Measurements from ENCODE around the gene QSOX2.

Gene QSOX2

DNA sequence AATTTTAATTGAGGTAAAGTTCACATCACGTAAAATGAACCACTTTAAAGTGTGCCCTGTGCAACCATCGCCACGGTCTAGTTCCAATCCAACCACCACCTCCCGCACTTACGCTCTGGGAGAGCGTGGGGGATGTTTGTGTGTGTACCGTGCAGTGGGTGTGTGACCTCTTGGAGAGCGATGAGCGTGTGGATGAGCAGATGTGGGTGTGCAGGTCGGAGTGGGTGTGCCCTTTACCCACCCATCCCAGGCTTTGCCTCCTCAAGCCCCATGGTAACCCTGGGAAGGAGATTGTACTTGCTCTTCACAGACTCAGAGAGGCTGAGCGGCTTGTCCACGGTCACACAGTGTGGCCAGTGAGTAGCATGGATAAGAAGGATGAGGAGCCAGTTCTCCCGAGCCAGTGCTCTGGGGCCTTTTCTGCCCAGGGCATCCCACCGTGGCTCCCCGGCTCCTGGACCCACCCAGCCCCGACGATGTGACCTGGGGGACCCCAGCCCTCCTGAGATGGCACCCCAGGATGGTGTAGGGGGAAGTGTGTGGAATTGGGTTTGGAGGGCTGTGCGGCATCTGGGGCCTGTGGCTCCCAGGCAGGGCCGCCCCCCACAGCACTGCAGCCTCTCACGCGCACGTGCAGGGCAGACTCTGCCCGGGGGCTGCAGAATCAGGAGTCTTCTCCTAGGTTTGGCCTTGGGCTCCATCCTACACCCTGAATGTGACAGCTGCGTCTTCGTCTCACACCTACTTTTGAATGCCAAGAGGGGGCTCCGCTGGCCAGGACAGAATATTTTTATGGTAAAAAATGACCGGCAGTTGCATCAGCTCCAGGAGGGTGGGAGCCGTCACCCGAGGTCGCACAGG is 54.3 kb downstream of the QSOX2 start:
- H3K9me3 Mint-ChIP-seq = no peaks in the 10 kb centered on the region
- H3K4me1 Mint-ChIP-seq (ENCODE audit: low read depth) = no peaks in the 10 kb centered on the region
- no peak overlapping the region for H3K27ac Mint-ChIP-seq
- DNase-seq (ENCODE audit: low spot score) = no peak
- H3K36me3 Mint-ChIP-seq (ENCODE audit: low read depth) = no peaks in the 10 kb centered on the region
- H3K27me3 Mint-ChIP-seq (ENCODE audit: low read depth) = peaks cover 41% of the 10 kb centered on the region
- no peak overlapping the region for H3K4me3 Mint-ChIP-seq

DNA sequence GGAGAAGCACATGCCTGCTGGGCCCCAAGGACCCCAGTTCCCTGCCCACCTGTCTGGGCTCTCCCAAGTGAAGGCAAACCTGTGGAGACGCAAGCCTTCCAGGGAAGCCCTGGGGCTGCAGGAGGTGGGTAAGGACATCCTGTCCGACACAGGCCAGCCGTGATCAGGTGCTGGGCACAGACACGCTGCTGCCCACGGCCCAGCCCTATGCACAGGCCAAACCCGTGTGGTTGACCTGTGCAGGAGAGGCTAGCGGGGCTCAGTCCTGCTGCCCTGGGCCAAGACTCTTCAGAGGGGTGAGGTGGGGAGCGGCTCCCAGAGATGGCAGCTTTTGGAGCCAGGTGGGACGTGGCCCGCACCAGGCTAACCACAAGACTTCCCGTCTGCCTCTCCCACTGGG is 55.0 kb downstream of the QSOX2 start:
- DNase-seq (ENCODE audit: low spot score) = no peak
- Mint-ChIP-seq H3K4me1 (ENCODE audit: low read depth) (no peaks in the 10 kb centered on the region), H3K36me3 (ENCODE audit: low read depth) (no peaks in the 10 kb centered on the region), H3K27me3 (ENCODE audit: low read depth) (peaks cover 34% of the 10 kb centered on the region), H3K9me3 (no peaks in the 10 kb centered on the region), H3K27ac (no peak overlapping the region), H3K4me3 (no peak overlapping the region)

DNA sequence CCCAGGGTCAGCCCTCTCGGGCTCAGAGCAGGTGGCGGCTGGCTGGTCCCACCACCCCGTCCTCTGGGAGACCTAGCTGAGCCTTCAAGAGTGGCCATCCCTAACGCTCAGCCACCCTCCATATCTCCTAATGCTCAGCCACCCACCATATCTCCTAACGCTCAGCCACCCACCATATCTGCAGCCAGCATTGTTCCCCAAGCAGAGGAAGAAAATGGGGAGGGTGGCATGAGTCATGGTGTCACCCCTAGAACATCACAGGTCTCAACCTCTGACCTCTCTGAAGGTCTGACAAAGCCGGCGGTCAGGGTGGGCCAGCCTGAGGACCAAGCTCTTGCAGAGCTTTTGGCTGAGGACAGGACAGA is 55.4 kb downstream of the QSOX2 start:
- Mint-ChIP-seq H3K27ac (no peak overlapping the region), H3K27me3 (ENCODE audit: low read depth) (peaks cover 34% of the 10 kb centered on the region), H3K4me3 (no peak overlapping the region), H3K9me3 (no peaks in the 10 kb centered on the region), H3K36me3 (ENCODE audit: low read depth) (no peaks in the 10 kb centered on the region), H3K4me1 (ENCODE audit: low read depth) (no peaks in the 10 kb centered on the region)
- no peak for DNase-seq (ENCODE audit: low spot score)

DNA sequence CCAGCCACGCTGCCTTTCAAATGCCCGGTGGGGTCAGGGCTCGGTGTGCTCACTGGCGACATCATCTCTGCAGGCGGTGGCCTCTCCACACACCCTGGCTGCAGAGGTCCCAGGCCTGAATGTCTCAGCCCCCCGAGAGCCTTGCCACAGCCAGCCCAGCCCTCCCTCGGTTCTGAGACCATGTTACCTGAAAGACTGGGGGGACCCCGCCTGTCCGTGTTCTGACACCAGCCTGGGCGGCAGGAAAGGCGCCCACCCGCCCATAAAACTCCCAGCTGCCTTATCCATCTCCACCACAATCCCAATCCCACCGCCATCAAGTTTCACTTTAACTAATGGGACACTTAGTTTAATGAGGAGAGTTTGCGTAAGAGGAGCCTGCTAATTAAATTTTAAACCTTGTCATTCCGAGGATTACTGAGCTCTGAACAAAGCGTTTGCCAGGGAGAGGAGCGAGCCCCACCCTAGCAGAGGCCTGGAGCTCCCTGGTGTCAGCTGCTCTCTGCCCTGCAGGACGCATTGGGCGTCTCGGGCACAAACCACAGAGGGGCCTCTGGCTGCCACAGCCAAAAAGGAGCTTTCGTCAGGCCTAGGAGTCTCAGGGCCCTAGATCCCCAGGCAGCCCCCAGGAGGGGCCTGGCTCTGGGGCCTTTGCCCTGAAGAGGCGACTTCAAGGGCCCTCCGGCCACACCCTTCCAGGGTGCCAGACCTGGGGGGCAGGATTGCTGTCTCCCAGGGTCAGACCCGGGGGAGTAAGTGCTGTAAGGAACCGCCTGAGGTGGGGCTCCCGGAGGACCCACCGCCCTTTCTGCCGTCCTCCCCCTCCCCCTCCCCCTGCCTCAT is 56.0 kb downstream of the QSOX2 start:
- Mint-ChIP-seq H3K27me3 (ENCODE audit: low read depth) (peaks cover 28% of the 10 kb centered on the region), H3K4me1 (ENCODE audit: low read depth) (no peaks in the 10 kb centered on the region), H3K9me3 (no peaks in the 10 kb centered on the region), H3K27ac (no peak overlapping the region), H3K4me3 (no peak overlapping the region), H3K36me3 (ENCODE audit: low read depth) (no peaks in the 10 kb centered on the region)
- no peak for DNase-seq (ENCODE audit: low spot score)

DNA sequence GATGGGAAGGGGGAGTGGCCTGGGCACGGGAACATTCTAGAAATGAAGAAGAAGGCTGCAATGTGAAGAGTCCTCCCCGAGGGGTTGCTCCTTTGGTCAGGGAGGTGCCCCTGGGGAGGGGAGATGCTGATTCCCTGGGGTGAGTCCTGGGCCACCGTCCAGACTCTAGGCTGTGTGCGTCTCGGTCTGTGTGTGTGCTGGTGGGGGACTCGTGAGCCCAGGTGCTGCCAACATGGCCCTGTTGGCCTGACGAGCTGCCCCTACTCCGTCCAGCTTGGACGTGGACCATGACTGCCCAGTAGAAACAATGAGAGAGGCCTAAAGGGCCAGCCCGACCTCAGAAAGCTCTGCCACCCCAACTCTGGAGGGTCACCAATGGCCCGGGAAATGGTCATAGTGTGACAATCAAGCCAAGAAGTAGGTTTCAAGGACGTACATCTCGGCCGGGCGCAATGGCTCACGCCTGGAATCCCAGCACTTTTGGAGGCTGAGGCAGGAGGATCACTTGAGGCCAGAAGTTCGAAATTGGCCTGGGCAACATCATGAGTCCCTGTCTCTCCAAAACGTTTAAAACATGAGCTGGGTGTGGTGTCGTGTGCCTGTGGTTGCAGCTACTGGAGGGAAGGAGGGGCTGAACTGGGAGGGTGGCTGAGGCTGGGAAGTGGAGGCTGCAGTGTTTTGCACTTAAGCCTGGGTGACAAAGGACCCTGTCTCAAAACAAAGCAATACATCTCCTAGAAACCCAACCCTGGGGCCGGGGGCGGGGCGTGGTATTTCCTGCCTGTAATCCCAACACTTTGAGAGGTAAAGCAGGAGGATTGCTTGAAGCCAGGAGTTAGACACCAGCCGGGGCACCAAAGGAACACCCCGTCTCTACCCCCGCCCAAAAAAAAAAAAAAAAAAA is 57.7 kb downstream of the QSOX2 start:
- no peak overlapping the region for H3K27ac Mint-ChIP-seq
- no peak overlapping the region for H3K4me3 Mint-ChIP-seq
- no peaks in the 10 kb centered on the region for H3K4me1 Mint-ChIP-seq (ENCODE audit: low read depth)
- peaks cover 26% of the 10 kb centered on the region for H3K27me3 Mint-ChIP-seq (ENCODE audit: low read depth)
- no peaks in the 10 kb centered on the region for H3K36me3 Mint-ChIP-seq (ENCODE audit: low read depth)
- no peak for DNase-seq (ENCODE audit: low spot score)
- no peaks in the 10 kb centered on the region for H3K9me3 Mint-ChIP-seq

DNA sequence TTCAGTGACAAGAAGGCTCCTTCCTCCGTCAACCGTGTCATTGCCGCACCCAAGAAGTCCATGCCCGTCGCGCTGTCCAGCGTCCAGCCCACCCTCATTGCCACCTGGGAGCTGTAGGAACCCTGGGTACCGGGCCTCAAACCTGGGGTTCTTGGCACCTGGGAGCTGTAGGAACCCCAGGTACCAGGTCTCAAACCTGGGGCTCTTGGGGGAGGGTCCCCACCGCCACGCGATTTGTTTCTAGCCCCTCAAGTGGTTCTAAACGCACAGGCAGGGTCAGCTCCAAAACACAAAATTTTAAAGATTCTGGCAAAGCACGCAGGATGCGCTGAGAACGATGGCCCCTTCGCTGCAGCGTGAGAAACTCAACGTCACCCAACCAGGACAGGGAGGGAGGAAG is 58.4 kb downstream of the QSOX2 start:
- no peaks in the 10 kb centered on the region for H3K36me3 Mint-ChIP-seq (ENCODE audit: low read depth)
- DNase-seq (ENCODE audit: low spot score) = no peak
- H3K27ac Mint-ChIP-seq = no peak overlapping the region
- no peak overlapping the region for H3K4me3 Mint-ChIP-seq
- H3K9me3 Mint-ChIP-seq = no peaks in the 10 kb centered on the region
- peaks cover 24% of the 10 kb centered on the region for H3K27me3 Mint-ChIP-seq (ENCODE audit: low read depth)
- no peaks in the 10 kb centered on the region for H3K4me1 Mint-ChIP-seq (ENCODE audit: low read depth)

DNA sequence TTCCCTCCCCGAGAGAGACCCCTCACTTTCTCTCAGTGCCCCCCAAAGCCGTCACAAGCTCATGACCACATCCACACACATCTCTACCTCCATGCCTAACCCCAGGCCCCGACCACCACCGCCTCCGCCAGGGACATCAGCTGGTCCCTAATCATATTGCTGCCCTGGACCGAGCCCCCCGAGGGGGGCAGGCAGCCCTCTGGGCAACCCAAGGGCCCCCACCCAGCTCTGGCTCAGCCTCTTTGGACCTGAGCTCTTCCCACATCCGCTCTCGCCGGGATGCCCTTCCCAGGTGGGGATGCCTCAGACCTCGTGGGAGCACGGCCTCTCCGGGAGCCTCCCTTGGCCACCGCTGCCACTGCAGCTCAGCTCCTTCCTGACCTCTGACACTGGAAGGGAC is 59.2 kb downstream of the QSOX2 start:
- no peaks in the 10 kb centered on the region for H3K36me3 Mint-ChIP-seq (ENCODE audit: low read depth)

DNA sequence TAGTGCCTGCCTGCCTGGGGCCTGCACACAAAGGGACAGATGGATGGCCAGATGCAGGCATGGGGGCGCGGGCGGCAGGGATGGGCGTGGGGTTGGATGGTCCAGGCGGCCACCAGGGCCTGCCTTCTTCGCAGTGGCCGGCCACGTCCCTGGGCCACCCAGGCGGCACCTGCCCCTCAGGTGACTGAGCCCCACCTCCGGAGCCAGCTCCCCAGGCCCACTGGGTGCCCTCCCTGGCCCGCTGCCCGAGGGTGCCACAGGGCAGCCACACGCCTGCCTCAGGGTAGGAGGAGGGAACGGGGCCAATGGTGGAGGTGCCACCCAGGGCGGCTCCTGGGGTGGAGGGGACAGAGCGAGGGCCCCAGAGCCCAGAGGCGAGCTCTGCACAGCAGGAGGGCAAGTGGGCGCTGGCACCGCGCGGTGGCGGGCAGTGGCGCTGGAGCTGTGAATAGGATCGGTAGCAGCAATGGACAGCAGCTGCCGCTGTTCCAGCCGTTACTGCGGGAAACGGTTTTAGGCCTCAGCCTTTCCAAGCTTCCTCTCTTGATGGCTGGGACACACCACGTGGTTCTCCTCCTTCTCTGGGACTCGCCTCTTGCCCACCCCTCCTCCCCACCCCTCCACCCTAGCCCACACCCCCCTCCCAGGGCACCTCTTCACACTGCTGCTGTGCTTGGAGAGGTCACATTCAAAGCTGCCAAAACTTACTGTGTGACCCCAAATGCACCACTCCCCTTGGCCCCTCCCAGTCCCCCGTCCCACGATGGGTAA is 59.8 kb downstream of the QSOX2 start:
- H3K36me3 Mint-ChIP-seq (ENCODE audit: low read depth) = no peaks in the 10 kb centered on the region
- H3K9me3 Mint-ChIP-seq = no peaks in the 10 kb centered on the region
- no peaks in the 10 kb centered on the region for H3K4me1 Mint-ChIP-seq (ENCODE audit: low read depth)
- peaks cover 11% of the 10 kb centered on the region for H3K27me3 Mint-ChIP-seq (ENCODE audit: low read depth)
- DNase-seq (ENCODE audit: low spot score) = no peak
- H3K4me3 Mint-ChIP-seq = no peak overlapping the region
- no peak overlapping the region for H3K27ac Mint-ChIP-seq

More for the DNA sequence above, 59.2 kb downstream of the QSOX2 start:
- H3K27ac Mint-ChIP-seq = no peak overlapping the region
- H3K9me3 Mint-ChIP-seq = no peaks in the 10 kb centered on the region
- no peaks in the 10 kb centered on the region for H3K4me1 Mint-ChIP-seq (ENCODE audit: low read depth)
- DNase-seq (ENCODE audit: low spot score) = no peak
- peaks cover 17% of the 10 kb centered on the region for H3K27me3 Mint-ChIP-seq (ENCODE audit: low read depth)
- H3K4me3 Mint-ChIP-seq = no peak overlapping the region

DNA sequence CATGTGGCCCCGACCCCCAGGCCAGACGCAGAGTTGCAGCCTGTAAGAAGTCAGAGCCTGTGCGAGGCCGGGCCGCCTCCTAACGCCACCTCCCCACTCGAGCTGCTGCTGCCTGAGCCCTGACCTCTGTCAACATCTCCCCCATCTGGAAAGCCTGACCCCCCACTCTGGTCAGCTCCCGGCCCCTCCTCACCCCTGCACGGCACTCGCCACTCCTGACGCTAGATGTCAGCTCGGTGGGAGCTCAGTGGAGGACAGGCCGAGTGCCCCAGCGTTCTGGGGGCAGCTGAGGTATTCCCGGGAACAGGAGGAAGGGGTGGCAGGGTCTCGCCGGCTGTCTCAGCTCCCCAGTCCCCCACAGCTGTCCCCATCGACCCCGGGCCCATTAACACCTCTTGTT is 60.5 kb downstream of the QSOX2 start:
- no peaks in the 10 kb centered on the region for H3K36me3 Mint-ChIP-seq (ENCODE audit: low read depth)
- no peak overlapping the region for H3K27ac Mint-ChIP-seq
- H3K4me1 Mint-ChIP-seq (ENCODE audit: low read depth) = no peaks in the 10 kb centered on the region
- peaks cover 4% of the 10 kb centered on the region for H3K27me3 Mint-ChIP-seq (ENCODE audit: low read depth)
- no peaks in the 10 kb centered on the region for H3K9me3 Mint-ChIP-seq
- no peak for DNase-seq (ENCODE audit: low spot score)
- H3K4me3 Mint-ChIP-seq = no peak overlapping the region

DNA sequence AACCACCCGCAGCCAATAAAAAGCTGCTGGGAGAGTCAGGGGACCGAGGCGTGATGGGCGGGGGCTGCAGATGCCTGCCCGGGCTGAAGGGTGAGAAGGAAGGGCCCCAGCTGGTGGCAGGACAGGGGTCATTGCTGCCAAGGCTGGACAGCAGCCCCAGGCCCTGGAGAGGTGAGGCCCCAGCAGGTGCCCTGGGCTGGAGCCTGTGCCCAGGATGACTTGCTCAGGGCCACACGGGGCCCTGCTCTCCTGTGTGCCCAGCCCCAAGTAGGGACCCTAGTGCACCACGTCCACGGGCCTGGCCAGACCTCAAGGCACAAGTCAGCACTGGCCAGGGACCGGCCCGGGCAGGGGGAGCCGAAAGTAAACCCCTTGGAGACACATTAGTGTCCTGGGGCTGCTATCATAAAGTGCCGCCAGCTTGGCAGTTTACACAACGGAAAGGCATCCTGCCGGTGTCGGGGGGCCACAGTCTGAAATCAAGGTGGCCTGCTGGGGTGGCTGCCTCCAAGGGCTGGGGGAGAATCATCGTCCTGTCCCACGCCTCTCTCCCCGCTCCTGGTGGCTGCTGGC is 62.7 kb downstream of the QSOX2 start:
- Mint-ChIP-seq H3K4me1 (ENCODE audit: low read depth) (no peaks in the 10 kb centered on the region), H3K27me3 (ENCODE audit: low read depth) (no peaks in the 10 kb centered on the region), H3K27ac (no peak overlapping the region), H3K4me3 (no peak overlapping the region), H3K36me3 (ENCODE audit: low read depth) (no peaks in the 10 kb centered on the region), H3K9me3 (no peaks in the 10 kb centered on the region)
- DNase-seq (ENCODE audit: low spot score) = no peak

DNA sequence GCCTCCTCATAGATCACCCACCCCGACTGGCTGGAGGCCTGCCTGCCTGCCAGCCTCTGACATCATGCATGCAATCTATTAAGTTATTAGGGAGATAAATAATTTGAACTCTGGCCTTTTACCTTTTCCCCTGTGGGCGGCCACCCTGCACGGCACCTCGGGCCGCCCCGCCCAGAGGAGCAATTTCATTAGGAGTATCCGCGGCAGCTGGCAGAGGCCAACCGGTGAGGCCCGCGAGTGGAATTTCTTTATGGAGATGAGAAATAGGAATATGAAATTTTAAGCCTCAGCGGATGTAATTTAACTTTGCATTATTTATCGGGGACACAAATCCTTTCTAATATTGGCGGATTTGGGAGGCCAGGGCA is 63.2 kb downstream of the QSOX2 start:
- DNase-seq (ENCODE audit: low spot score) = no peak
- Mint-ChIP-seq H3K4me3 (no peak overlapping the region), H3K27ac (no peak overlapping the region), H3K36me3 (ENCODE audit: low read depth) (no peaks in the 10 kb centered on the region), H3K27me3 (ENCODE audit: low read depth) (no peaks in the 10 kb centered on the region), H3K9me3 (no peaks in the 10 kb centered on the region), H3K4me1 (ENCODE audit: low read depth) (no peaks in the 10 kb centered on the region)

DNA sequence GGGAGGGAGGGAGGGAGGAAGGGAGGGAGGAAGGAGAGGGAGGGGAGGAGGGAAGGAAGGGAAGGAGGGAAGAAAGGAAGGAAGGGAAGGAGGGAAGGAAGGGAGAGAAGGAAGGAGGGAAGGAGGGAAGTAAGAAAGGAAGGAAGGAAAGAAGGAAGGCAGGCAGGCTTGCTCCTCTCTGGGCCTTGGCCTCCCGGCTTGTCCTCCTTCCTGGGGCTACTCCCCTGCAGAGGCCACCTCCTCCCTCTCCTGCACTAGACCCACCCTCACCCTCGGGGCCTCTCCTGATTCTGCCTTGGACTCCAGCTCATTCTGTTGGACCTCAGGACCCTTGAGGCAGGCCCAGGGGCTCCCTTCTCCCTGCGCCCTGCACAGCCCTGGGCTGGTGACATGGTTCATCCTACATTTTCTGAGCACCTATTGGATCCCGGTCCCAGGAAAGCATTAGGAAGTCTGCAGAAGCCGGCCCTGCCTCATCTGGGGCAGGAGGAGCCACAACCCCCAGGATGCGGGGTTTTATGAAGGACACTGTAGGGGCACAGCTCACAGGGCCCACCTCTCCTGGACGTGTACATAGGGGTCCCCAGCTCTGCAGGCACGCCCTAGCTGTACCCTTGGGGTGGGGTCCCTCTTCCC is 63.7 kb downstream of the QSOX2 start:
- DNase-seq (ENCODE audit: low spot score) = no peak
- no peaks in the 10 kb centered on the region for H3K27me3 Mint-ChIP-seq (ENCODE audit: low read depth)
- no peaks in the 10 kb centered on the region for H3K9me3 Mint-ChIP-seq
- H3K4me3 Mint-ChIP-seq = no peak overlapping the region
- H3K4me1 Mint-ChIP-seq (ENCODE audit: low read depth) = no peaks in the 10 kb centered on the region
- H3K27ac Mint-ChIP-seq = no peak overlapping the region
- H3K36me3 Mint-ChIP-seq (ENCODE audit: low read depth) = no peaks in the 10 kb centered on the region

DNA sequence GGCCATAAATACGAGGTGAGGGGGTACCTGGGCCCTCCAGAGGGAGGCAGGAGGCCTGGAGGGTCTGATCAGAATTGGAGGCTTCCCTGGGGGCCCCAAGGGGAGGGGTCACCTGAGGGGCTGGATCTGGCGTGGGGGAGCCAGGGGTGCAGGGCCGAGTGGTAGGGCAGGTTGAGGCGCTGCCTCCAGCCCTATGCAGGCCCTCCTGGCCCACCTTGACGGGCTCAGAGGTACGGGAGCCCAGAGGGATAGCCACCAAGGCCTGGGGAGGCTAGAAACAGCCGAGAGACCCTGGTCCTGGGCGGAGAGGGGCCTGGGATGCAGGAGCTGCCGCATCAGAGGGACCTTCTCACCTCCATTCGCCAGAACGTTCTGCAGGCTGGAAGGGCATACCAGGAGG is 65.0 kb downstream of the QSOX2 start:
- H3K4me1 Mint-ChIP-seq (ENCODE audit: low read depth) = no peaks in the 10 kb centered on the region
- H3K9me3 Mint-ChIP-seq = no peaks in the 10 kb centered on the region
- no peak overlapping the region for H3K27ac Mint-ChIP-seq
- DNase-seq (ENCODE audit: low spot score) = no peak
- no peak overlapping the region for H3K4me3 Mint-ChIP-seq
- H3K36me3 Mint-ChIP-seq (ENCODE audit: low read depth) = no peaks in the 10 kb centered on the region
- H3K27me3 Mint-ChIP-seq (ENCODE audit: low read depth) = no peaks in the 10 kb centered on the region

Measured in T-helper 2 cell treated with Interferon-gamma antibody and Interleukin-4, amounts not matched to agents 5 μg/mL and 100 μg/mL, for 36 hours (primary cell).